NCI-H345 treated with DMSO at 0.1 percent for 48 hours (cell line): ENCODE results near the gene SRC.
A peak's percentile ranks its signal among the peaks of the same experiment; 100 is the strongest.

ENCODE experiments used
- DNase-seq: peaks from one replicate; lab custom pipeline; 2025; ENCODE audit not compliant: unreplicated experiment; lab: John Stamatoyannopoulos, UW

Gene SRC

GRCh38 chr20:37379967-37380828 is 34.3 kb downstream of the SRC start:
- DNase-seq: peak; percentile 14

- DNase-seq: no peak
Measured at GRCh38 chr20:37380864-37381579, 35.1 kb downstream of the SRC start.

- no peak for DNase-seq
Measured at GRCh38 chr20:37381621-37382471, 35.9 kb downstream of the SRC start.

GRCh38 chr20:37382482-37383120 is 36.7 kb downstream of the SRC start:
- no peak for DNase-seq

- DNase-seq: no peak
Measured at GRCh38 chr20:37383229-37383989, 37.5 kb downstream of the SRC start.

- DNase-seq: peak; percentile 52
Measured at GRCh38 chr20:37384683-37385174, 38.8 kb downstream of the SRC start.

- DNase-seq: no peak
Measured at GRCh38 chr20:37385176-37385575, 39.2 kb downstream of the SRC start.

GRCh38 chr20:37385659-37386504 is 39.9 kb downstream of the SRC start:
- DNase-seq: no peak

GRCh38 chr20:37386505-37387251 is 40.7 kb downstream of the SRC start:
- DNase-seq: no peak

- no peak for DNase-seq
Measured at GRCh38 chr20:37387519-37388269, 41.8 kb downstream of the SRC start.

GRCh38 chr20:37388831-37389230 is 42.9 kb downstream of the SRC start:
- DNase-seq: no peak

GRCh38 chr20:37389241-37389747 is 43.4 kb downstream of the SRC start:
- no peak for DNase-seq

- DNase-seq: no peak
Measured at GRCh38 chr20:37389844-37390275, 43.9 kb downstream of the SRC start.

- no peak for DNase-seq
Measured at GRCh38 chr20:37390503-37390890, 44.6 kb downstream of the SRC start.

- DNase-seq: no peak
Measured at GRCh38 chr20:37390891-37391525, 45.1 kb downstream of the SRC start.

GRCh38 chr20:37392441-37393195 is 46.7 kb downstream of the SRC start:
- DNase-seq: no peak
